ENCODE results near the gene MCM9.

The MCM9 gene

DNA sequence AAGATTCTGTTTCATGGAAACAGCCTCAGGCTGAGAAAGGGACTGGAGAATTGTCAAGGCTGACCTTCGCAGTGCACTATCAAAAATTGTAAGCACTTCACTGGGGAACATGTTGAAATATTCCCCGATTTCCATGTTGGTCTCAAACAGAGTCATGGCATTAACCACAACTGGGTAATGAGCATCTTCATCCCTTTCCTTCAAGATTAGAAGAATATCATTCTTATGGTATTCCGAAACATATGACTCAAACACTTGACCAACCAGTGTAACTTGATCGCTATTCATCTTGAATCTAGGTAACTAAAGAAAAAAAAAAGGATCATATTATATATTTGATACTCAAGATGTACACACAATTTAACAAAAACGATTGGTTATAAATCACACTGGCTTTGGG is 3.5 kb downstream of the MCM9 start:
- DNase-seq, result no peak

DNA sequence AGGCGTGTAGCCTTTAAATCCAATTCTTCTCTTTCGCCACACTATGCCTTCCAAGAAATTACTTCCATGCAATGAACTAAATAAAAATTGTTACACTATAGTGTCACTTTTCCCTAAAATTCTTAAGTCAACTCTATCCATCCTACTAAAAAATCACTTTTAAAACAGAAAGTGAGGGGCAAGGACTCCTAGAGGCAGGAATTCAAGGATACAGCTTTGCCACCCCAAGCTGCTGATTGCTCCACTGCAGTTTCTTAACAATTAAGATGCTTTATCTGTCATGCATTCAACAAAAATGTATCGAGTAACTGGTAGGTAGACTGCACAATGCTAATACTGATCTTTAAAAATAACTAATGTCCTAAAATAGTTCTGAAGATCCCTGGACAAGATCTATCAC is 4.3 kb downstream of the MCM9 start:
- DNase-seq, result no peak

DNA sequence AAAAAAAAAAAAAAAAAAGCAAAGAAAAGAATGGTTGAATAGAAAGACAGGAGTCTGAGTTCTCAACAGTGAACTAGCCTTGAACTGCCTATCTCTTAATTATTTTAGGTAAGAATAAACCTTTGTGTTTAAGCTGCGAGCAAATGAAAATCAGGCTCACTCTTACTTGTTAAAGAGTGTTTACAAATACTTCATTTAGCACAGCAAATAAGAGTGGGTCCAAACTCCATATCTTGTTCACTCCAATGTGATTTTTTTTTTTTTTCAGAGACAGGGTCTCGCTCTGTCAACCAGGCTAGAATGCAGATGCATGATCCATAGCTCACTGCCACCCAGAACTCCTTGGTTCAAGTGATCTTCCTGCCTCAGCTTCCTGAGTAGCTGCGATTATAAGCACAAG is 11.9 kb downstream of the MCM9 start:
- DNase-seq, result no peak

DNA sequence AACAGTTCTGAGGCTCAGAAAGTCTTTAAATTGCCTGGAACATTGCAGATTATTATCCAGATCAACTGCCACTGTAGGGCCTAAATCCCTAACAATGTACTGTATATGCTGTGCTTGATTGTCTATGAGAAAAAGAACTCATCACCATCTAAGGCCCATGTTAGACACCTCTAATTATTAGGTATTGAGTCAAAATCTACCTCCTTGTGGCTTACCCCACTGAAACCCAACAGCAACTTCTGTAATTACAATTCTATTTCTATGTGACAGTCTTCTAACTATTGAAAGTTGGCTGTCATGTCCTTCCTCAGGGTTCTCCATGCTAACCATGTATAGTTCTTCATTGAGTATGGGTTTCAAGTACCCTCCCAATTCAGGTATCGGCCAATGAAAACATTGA is 13.9 kb downstream of the MCM9 start:
- DNase-seq, result no peak

DNA sequence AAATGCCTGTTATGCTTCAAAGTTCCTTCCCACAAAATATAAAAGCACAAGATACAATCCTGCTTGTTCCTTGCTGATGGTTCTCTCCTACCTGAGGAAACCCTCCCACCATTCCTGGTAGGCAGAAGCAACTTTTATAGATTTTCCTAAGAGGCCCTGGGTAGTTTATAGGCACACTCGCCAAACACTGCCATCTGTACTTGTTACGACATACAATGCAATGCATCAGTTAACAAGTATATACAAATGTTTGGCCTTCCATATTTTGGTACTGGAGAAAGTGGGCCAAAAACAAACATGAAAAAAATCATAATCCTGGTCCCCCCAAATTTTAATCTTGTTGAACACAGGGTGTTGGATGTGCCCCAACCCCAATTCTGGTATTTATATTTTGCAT is 16.6 kb downstream of the MCM9 start:
- no peak for DNase-seq

DNA sequence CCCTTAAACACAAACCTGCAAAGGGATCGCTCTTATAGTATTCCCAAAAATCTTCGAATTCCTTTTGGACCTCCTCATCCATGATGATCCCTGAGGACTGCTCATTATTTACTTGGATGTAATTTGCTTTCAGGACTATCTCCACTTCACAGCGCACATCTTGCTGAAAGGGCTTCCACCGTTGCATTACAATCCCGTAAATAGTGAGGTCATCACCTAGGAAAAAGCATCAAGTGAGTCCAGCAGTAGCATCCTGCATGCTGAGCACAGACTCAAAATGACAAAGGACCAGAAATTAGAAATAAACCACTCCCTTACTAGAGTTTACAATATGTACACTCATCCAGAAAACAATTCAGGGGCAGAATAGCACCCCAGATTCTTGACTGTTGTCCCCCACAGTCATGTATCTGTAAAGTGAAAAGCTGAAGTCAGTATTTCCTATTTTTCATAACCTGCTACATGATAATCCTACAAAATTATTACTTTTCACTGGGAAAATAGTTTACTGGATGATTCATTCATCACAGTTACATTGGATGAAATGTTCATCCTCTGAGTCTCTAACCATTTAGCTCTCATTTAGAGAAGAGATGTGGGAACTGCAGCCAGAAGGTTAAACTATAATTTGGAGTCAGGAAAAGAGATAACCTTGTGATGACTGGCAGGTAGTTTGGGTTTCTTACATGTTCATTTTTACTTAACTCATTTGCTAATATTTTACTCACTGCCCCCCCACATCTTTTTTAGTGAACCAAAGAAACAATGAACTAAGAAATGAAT is 17.2 kb downstream of the MCM9 start:
- no peak for DNase-seq

DNA sequence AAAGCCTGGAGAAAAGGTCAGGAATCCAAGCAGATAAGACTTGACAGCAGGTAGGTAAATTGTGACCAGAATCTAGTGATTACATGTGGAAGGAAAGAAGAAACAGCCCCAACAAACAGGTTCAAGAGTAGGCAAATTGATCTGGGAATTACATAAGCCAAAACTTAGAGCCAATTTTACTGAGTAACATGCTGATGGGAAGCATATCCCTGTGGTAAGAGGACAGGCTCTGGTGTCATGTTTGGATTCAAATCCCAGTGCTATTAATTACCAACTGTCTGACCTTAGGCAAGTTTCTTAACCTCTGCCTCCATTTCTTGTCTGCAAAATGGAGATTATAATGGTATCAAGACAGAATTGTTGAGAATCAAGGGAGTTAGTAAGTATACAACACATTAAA is 20.4 kb downstream of the MCM9 start:
- DNase-seq, result no peak

DNA sequence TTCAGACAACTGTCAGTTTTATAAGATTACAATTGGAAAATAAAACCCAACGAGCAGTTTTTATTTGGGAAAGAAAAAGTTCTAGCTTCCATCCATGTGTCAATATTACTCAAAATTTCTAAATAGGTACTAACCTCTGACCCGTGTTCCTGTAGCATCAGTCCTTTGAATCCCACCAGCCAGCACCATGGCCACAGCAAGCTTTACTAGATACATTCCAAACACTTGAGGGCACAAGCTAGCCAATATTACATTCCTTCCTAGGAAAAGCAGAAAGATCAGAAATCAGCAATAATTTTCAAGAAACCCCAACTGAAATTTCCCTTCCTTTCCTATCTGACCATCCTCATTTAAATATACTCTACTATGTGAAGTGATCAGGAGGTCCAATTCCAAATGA is 21.8 kb downstream of the MCM9 start:
- DNase-seq, result no peak

DNA sequence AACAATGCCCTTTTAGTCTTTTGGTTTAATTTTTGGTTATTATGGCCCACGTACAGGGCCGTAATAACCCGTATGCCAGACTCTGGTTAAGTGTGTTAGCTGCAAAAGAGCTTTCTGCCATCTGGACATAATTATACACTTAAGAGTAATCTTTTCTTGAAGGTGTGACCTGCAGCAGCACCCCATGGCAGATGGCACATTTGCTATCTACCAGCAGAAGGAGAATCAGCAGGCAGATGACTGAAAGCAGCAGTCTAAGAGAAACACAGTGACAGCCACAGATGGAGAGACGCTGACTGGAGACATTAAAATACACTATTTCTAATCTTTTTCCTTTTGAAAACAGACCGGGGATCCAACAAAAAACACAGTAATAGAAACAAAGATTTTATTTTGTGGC is 22.3 kb downstream of the MCM9 start:
- no peak for DNase-seq

DNA sequence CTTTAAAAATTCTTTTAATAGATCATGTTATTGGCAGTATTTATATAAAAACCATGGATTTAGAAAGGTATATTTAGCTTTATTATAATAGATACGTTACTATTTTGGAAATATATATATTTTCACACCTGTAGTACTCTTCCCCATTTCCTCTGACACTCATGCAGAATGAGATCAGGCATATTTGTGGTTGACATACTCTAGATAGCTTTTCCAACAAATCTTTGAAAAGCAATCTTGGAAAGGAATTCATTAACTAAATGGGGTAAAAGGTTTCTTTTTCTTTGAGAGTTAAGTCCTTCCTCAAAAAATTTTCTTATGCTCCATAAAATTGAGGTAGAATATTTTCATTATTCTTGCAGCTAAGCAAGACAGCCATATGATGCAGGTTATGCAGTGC is 26.5 kb downstream of the MCM9 start:
- DNase-seq, result no peak

DNA sequence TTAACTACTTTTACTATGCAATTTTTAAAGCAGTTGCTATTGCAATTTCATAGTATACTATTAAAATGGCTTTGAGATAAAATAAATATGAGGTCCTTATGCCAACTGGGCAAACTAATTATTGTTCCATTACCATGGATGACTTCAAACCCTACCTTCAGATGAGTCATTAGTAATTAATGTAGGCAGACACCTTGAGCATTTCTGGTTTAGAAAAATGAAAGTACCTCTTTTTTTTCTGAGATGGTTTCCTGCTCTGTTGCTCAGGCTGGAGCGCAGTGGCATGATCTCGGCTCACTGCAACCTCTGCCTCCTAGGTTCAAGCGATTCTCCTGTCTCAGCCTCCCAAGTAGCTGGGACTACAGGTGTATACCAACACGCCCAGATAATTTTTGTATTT is 29.1 kb downstream of the MCM9 start:
- DNase-seq, result no peak

DNA sequence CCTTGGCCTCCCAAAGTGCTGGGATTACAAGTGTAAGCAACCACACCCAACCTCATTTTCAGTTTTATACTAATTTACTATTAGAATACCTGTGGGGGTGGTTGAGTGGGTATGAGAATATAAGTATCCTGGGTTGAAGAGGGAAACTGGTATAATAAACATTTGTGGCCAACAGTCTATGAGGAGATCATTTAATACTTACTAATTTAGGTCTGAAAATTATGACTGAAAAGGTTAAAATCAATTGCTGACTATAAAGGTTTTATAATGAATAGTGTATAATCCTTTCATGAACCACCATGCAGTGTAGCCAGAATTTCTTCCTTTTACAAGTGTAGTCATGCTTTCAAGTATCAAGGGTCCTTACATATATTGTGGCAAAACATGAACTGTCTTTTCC is 29.9 kb downstream of the MCM9 start:
- DNase-seq, result no peak

DNA sequence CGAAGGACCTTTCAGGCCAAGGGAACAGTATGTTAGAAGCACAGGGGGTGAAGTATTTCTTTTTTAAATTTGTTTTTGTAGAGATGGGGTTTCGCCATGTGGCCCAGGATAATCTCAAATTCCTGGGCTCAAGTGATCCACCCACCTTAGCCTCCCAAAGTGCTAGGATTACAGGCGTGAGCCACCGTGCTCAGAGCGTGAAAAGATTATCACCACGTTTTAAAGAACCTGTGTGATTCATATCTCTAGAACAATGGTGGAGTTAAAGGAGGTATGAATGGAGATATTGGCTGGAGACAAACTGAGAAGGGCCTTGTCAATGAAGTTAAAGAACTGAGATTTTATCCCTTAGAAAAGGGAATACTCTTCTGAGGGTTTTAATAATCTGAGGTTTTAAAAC is 31.3 kb downstream of the MCM9 start:
- DNase-seq, result no peak

DNA sequence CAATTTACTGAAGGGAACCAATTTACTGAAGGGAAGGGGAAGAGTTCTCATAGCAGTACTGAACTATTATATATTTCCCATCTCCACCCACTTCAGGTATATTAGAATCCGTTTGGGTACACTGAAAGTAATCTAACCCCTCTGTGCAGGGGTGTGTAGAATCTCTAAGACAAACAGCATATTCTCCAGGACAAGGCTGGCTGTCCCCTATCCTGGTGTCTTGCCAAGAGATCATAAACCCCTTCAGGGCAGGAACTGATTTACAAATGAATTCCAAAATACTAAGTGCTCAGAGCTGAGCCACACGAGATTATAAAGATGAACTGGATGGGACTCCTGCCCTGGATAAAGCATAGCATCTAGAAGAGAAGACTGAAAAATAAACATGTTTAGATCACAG is 31.8 kb downstream of the MCM9 start:
- no peak for DNase-seq

DNA sequence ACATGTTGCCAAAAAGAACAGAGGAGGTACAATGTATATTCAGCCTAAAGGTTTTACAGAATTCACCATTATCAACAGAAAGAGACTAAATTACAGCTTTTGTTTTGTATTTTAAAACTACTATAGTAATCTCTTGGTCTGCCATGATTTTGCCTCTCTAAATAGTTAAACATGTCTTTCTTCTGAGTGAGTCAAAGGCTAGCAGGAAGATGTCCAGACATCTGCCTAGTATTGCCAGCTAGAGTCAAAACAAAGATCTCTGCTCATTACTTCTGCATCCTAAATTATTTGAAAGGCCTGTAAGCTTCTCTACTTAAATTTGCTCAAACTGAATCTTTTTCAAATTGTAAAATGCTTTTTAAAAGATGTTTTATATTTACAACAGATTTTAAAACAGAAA is 32.2 kb downstream of the MCM9 start:
- DNase-seq, result no peak

DNA sequence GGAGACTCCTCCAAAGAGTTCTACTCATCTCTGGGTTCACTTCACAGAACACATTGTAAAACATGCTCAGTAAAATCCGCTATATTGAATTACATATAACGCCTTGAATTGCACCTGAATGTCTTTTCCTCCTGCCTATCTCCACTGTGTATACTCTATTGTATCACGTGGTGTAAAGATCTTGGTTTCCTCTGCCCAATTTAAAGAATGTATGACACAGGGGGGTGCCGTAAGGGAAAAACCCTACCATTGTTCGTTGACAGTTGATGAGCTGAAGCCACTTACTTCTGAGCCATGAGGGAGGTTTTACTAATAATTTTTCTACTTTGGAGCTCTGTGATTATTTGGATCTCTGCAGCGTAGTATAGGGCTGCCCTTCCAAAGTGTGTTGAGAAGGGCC is 35.0 kb downstream of the MCM9 start:
- peak; percentile 26 for DNase-seq

DNA sequence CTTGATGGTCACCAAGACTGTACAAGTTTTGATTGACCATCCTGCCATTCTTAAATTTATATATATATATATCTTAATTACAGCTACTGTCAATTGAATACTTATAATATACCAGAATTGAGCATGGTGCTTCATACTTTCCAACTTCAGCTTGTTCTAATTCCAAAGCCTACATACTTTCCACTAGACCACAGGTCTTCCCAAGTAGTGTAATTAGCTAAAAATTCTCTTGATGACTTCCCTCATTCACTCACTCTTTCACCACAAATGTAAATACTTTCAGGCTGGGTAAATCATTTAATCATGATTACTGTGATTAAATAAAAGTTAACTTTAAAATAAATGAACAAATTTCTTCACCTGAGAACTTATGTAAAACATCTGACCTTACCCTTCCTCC is 37.6 kb downstream of the MCM9 start:
- no peak for DNase-seq

DNA sequence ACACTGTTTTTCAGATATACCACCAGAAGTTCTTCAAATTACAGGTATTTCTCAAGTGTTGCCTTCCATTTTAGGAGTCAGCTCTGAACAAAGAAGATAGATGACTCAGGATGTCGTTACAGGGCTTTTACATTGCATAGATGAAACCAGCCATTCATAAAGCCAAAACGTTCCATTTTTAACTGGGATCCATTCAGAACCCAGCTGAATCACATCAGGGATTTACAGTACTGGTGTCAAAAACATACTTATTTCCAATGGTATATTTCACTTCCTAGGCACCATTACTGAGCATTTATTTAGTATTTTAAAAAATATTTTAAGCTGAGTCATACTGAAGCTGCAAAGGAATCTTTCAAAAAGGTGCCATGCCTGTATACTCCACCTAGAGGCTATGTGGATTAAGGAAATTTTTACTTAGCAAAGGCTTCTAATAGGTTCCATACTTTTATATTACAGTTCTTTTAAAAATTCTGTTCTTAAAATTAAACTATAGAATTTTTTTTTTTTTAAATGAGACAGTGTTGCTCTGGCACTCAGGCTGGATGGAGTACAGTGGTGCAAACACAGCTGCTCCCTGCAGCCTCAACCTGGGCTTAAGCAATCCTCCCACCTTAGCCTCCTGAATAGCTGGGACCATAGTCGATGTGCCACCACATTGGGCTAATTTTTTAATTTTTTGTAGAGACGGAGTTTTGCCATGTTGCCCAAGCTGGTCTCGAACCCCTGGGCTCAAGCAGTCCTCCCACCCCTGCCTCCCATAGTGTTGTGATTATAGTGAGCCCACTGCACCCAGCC is 38.4 kb downstream of the MCM9 start:
- no peak for DNase-seq

DNA sequence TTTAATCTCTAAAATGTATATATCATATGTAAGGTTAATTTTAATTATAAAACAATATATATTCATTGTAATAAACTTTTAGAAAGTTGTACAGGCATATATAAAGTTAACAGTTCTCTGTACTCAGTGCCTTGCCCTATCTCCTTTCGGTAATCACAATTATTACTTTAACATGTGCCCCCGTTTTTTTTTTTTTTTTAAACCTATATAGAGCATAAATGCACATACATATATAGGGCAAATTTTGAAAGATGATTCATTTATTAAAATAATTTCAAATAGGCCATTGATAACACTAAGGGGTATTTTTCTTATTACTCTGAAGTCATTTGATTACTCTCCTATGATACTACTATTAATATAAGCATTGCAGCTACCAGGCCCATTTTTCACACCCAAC is 39.1 kb downstream of the MCM9 start:
- no peak for DNase-seq

DNA sequence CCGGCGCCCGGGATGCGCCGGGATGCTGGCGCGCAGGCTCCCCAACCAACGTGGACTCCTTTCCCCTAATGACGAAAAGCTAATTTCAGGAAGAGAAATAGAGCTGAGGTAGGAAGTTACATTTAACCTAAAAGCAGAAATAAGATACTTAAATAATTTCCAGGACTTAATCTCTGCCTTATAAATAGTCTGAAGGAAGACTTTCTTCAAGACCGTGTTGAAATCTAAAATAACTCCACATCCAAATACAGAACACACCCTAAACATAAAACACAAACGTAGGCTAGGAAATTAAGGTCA is 39.7 kb downstream of the MCM9 start:
- DNase-seq, result no peak

DNA sequence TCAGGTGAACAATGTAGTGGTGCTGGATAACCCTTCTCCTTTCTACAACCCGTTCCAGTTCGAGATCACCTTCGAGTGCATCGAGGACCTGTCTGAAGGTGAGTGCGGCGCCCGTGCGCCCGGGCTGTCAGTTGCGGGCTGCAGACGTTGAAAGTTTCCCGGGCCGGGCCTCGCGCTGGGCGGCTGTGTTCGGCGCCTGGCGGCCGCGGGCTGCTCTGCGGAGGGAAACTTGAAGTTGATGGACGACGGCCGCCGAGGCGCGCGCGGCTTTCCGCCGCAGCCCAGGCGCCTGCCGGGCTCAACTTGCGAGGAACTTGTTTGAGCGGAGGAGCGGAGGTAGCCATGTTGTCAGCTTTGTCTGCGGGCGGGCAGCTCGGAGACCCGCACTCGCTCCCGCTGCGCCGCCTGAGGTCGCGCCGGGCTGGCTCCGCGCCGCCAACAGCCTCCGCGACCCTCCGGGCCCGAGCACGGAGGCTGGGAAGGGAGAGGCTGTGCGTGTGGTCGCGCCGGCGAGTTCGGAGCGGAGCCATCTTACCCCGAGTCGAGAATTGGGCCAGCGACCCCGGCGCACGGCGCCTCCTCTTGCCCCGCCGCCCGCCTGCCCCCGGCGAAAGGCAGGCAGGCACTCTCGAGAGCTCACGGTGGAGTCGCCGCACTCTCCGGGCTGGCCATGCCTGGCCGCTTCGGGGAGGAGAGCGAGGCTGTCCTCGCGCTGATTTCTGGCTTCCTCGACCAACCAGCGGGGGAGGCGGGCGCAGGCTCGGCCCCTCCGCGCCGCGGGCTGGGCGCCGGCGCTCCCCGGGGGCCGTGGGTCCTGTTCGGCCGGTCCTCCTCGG is 40.3 kb downstream of the MCM9 start:
- peak; percentile 57 for DNase-seq

DNA sequence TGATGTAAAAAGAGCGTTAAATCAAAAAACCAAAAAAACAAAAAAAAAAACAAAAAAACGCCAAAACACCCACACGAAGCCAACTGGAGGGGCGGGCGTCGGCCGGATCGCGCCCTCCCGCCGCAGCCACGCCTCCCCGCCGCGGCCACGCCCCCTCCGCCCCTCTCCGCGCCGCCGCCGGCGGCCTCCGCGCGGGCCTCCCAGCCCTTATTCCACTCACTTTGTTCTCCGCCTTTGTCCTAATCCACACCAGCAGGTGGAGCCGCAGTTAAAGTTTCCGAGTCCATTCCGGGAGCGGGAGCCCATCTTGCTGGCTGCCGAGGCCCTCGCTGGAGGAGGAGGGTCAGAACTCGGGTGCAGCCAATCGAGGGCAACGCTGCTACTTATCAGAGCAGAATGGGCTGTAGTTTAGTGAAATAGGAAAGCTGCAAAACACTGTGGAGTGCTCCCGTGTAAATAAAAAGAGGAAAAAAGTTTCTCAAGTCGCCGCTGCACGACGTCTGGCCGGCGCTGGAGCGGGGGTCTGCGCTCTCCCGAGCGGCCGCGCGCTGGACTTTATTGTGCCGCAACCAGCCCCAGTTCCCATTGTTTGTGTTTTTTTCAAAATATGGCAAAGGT is 41.0 kb downstream of the MCM9 start, which contains the start of gene ASF1A:
Gene ASF1A, plus strand, starts transcription at position 346 of the 618 bp plus-strand sequence. Its CDS starts 262 bp downstream, at position 608.
- peak; percentile 93 for DNase-seq

DNA sequence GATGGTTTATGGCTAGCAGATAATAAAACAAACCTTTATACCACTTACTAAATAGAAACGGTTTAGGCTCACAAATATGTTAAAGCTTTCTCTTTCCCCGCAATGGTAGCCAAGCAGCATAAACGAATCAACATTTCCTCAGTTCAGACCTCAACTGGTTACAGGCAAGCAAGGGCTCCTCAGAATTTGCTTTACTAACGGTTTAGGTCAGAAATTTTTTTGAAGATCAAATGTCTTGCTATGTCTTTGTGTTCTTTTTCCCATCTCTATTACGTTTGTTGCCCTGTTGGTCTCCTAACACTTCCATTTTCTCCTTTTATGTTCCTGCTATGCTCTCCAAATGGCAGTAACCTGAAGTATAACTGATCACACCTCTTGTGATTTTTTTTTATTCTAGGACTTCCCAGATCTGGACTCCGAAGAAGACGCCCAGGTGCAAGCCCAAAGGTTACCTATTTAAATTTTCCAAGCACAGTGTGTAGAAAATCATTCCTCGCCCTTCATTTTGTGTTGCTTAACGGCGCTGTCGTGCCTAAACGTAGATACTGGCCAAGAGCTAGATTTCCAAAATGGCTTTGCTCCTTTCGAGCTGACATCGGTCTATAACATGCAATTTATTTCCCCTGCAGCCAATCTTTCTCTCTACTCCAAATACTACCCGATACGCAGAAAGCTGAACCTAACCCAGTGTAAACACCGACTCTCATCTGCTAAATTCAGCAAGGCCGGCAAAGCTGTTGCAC is 41.7 kb downstream of the MCM9 start:
- peak; percentile 27 for DNase-seq
